Adipose tissue (tissue), 3 donors: ENCODE results near the gene MLC1. TPM values are rescaled to one million over a fixed set of nuclear protein-coding genes. Genes with fewer than 3 reads are reported as not detected.

Experiments used
- H3K27ac ChIP-seq: one replicate; pipeline ENCODE4 v1.5.1; 2013; ENCODE audit warnings: low read depth, low read length
- WGBS, 3 donors: extraction: QIAGEN DNeasy Blood & Tissue Kit; methylation state at CpG; one replicate each; pipeline ENCODE4 v1.1.7; 2013; 5-methylcytosine and 5-hydroxymethylcytosine counted together
- polyA plus RNA-seq, 3 donors: library from polyadenylated mRNA; stranded (reverse); fragments of 200-250 nt; gene quantifications; one replicate each; pipeline ENCODE4 v1.2.3, GENCODE V29; 2013
- donor health status: healthy with polysubstance abuse.
- donor health status: Bipolar disorder and iron deficiency.
- donor health status: healthy.

MLC1 gene
- polyA plus RNA-seq, 3 donors: 0.08 to 0.16 TPM; not detected in 1

DNA sequence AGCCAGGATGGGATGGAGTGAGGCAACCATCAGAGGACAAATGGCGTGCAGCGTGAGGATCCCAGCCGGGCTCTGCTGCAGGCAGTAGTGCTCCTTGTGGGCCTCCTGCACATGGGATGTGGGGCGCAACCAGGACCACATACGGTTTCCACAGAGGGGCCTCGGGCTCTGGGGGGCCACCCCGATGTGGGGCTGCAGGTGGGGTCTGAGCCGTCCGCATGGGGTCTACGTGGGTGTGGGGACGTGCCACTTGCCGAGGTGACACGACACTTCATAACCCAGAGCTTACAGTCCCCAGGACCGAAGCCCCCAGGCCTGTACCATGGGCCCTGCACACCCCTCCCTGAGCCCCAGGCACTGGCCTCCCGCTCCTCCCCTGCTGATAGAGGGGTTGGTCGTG, 37.9 kb downstream of the MLC1 start:
- WGBS, 3 donors: 91 to 92% (median 92%) methylated on average over 16 of the region's 16 CpGs

DNA sequence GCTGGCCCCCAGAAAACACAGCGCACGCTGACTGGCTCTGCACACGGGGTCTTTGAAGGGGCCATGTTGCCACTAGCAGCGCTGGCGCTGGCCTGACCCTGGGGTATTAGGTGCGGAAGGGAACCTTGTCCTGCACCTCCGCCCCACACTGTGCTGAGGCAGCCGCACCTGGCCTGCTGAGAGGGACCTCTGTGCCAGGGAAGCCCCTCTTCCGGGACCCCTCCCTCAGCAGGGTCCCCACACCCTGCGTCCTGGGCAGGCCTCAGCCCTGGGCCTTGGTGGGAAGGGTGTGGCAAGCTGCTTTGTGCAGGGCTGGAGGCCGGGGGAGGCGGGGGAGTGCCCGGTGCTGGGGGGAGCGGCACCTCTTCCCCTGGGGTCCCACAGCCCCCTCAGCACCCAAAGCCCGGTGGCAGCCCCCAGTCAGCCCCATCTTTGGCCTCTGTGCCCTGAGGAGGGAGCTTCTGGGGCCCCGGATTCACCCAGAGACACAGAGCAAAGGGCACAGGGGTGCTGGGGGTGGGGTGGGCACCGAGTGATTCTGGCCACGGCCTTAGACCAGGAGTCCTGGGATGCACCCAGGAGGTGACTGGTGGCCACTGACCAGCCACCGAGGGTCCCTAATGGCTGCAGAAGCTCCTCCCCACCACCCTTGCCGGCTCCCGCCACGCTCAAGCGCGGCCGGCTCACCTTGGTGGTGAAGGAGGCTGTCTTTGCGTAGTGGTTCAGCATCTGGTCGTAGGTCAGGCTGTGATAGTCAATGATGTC, 38.6 kb downstream of the MLC1 start:
- no peak overlapping the region for H3K27ac ChIP-seq
- WGBS, 3 donors: 83 to 89% (median 88%) methylated on average over 27 of the region's 27 CpGs

More for the DNA sequence above, 37.9 kb downstream of the MLC1 start:
- H3K27ac ChIP-seq: no peak overlapping the region

DNA sequence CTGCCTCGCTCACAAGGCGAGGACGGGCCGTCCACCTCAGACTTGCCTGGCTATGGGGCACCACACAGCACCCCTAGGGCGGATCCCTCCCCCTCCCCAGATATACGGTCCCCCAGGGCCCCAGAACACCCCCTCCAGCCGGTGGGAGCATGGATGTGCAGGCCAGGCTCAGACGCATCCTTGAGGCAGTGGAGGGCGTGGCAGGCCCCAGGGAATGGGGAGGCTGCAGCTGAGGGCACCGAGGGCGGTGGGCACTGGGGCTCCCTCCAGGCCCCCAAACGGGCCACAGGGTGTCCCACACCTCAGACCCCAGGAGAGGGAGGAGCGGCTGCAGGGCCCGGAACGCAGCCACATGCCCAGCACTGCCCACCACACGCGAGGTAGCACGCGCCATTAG, 39.2 kb downstream of the MLC1 start:
- H3K27ac ChIP-seq: no peak overlapping the region
- 74 to 82% (median 81%) methylated on average over 19 of the region's 19 CpGs for WGBS, 3 donors

- 67 to 76% (median 71%) methylated on average over 27 to 35 of the region's 35 CpGs for WGBS, 3 donors
- no peak overlapping the region for H3K27ac ChIP-seq
Measured at GRCh38 chr22:50045211-50046018, 39.8 kb downstream of the MLC1 start.

GRCh38 chr22:50044485-50045118, 40.6 kb downstream of the MLC1 start:
- no peak overlapping the region for H3K27ac ChIP-seq
- 43 to 65% (median 54%) methylated on average over 30 of the region's 30 CpGs for WGBS, 3 donors

DNA sequence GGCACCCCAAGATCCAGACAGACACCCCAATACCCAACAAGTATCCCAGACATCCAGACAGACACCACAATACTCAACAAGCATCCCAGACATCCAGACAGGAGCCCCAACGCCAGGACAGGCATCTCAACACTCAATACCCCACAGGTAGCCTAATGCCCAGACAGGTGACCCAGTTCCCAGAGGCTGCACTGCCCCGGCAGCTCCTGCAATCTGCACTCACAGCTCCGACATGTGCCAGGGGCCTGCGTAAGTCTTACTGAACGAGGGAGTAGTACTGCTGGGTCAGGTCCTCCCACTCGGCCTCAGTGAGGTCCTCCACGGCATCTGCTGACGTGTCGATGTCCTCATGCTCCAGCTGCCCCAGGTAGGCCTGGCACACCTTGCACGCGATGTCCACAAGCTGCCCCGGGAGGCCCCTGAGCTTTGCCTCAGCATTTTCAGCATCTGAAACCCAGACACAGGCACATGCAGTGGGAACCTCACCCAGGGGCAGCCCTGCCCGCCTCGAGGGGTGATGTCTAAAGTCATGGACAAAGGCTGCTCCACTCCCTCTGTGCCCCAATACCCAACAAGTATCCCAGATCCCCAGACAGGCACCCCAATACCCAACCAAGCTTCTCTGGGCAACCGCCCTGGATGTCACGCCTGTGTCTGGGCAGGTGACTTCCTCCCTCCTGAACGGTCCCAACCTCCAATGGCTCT, 43.7 kb downstream of the MLC1 start:
- no peak overlapping the region for H3K27ac ChIP-seq
- WGBS, 3 donors: 80 to 85% (median 83%) methylated on average over 17 of the region's 17 CpGs

GRCh38 chr22:50040717-50041116, 44.5 kb downstream of the MLC1 start:
- WGBS, 3 donors: 84 to 94% (median 87%) methylated on average over 7 of the region's 7 CpGs
- no peak overlapping the region for H3K27ac ChIP-seq

- H3K27ac ChIP-seq: no peak overlapping the region
- WGBS, 3 donors: 92 to 96% (median 92%) methylated on average over 29 of the region's 29 CpGs
Measured at GRCh38 chr22:50039669-50040443, 45.4 kb downstream of the MLC1 start.

DNA sequence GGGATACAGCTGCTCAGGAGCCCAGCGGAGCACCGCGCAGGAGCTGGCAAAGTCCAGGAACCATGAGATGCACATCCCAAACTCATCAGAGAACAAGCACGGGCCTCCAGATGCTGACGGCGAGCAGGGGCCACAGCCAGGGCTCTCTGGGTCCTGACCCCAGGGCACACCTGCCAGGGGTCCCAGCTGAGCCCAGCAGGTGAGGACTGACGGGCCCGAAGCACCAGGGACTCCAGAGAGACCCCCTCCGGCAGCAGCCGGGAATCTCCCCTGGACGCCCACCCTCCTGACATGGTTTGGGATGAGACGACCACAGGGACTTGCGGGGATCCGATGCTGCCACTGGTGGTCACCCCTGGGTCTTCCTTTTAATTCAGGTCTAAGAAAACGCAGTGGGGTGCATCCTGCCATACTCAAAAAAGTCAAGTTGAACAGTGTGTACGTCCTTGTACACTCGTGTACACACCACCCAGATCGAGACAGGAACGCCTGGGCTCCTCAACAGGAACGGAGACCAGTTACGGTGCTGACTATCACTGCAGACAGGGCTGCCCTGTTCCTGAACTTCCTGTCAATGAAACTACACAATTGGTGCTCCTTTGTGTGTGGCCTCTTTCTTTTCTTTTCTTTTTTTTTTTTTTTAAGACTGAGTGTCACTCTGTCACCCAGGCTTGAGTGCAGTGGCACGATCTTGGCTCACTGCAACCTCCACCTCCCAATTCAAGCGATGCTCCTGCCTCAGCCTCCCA, 49.1 kb downstream of the MLC1 start:
- no peak overlapping the region for H3K27ac ChIP-seq
- 72 to 82% (median 78%) methylated on average over 23 of the region's 23 CpGs for WGBS, 3 donors

DNA sequence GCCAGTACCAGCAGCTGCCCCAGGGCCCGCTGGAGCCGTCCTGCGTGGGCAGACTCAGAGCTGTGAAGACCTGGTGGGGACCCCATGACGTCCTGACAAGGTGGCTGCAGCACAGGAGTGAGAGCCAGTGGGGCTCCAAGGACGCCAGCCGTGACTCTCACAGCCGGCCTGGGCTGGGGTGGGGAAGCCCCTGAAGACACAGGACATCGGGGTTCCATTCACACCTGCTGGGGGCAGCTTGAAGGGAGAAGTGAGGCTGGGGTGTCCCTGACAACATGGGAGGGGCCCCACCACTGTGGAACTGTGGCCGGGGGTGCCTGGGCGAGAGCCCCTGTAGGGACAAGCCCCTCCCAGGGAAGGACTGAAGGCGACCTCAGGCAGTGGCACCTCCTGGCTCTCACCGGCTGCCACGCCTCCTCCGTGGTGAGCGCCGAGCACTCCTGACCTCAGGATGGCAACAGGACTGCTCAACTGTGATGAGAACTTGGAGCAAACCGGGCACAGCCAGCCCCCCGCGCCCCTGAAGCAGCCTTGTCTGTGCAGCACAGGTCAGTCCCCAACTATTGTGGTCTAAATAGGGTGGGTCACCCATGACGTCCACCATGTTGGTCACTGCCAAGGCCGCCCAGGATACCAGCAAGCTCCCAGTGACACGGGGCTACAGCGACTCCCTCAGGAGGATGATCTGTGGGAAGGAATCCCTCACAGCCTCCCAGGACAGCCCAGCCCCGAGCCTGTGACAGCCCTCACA, 49.9 kb downstream of the MLC1 start:
- 55 to 68% (median 66%) methylated on average over 21 to 24 of the region's 24 CpGs for WGBS, 3 donors
- H3K27ac ChIP-seq: no peak overlapping the region

DNA sequence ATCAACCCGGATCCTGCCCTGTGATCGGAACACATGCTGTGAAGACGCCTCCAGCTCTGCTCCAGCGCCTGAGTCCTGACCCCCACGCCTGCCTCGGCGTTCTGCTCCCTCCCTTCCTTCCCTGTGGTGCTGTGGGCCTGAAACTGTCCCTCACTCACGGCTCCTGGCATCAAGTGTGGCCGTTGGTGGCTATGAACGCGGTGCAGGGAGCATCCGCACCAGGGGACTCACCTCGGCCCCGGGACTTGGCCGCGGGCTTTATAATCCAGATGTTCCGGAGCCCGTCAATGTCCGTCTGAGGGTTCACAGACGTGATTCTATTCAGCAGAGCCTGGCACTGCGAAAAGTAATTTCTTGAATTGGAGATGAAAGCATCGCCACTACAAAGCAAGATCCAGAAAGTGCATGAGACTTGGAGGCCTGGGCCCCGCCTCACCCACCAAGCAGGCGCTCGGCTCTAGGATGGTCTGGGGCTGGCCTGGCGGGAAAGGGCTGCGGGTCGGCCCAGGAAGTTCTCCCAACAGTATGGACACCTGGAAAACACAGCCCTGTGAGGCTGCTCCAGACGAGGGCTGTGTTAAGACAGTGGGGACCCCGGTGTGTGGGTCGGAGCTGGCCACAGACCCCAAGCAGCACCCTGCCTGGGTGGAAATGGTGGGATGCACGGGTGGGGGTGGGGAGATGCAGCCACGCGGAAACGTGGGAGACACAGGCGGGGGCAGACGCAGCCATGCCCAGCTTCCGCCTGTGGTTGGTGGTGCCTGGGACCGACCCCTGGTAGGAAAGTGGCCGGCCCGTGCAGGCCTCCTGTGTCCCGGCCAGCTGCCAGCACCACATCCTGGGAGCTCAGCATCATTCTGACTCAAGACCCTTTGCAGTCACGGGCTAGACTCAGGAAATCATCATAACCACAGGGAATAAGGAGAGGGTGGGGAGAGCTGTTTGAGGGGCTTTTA, 50.8 kb downstream of the MLC1 start:
- no peak overlapping the region for H3K27ac ChIP-seq
- WGBS, 3 donors: 50 to 75% (median 63%) methylated on average over 43 of the region's 43 CpGs

- 82 to 93% (median 91%) methylated on average over 23 of the region's 23 CpGs for WGBS, 3 donors
- H3K27ac ChIP-seq: no peak overlapping the region
Measured at GRCh38 chr22:50032941-50033601, 52.2 kb downstream of the MLC1 start.

- 75 to 83% (median 76%) methylated on average over 24 of the region's 24 CpGs for WGBS, 3 donors
- H3K27ac ChIP-seq: no peak overlapping the region
Measured at GRCh38 chr22:50032109-50032871, 52.9 kb downstream of the MLC1 start.
